Heart left ventricle (tissue), 16 donors: ENCODE measurements around the gene RNGTT. TPM values are rescaled to one million over a fixed set of nuclear protein-coding genes. Genes with fewer than 3 reads are reported as not detected.

Experiments
- ATAC-seq, 4 donors: fragments of 200-7000 bp; cut with Tn5 transposase; one replicate each; pipeline ENCODE4 v1.9.1; 2020 to 2022; ENCODE audit warnings: moderate library complexity in 4 of 4, mild to moderate bottlenecking in 3 of 4, moderate number of reproducible peaks in 1 of 4
- DNase-seq, 5 donors: peaks; one replicate each; pipeline ENCODE4 v3.0.0-alpha.2; 2020
- H3K27ac ChIP-seq, 12 donors: fragments of 200-600 bp; sonication (generic) in 4 of 12; one replicate each; pipeline versions ENCODE4 v1.5.0 to v1.8.0; 2016 to 2022; ENCODE audit warnings: mild to moderate bottlenecking in 2 of 12
- H3K27me3 ChIP-seq, 9 donors: fragments of 200-600 bp; sonication (generic) in 2 of 9; one replicate each; pipeline versions ENCODE4 v1.5.1 to v1.8.0; 2016 to 2022; ENCODE audit warnings: mild to moderate bottlenecking in 3 of 9
- H3K36me3 ChIP-seq, 9 donors: fragments of 200-600 bp; sonication (generic) in 2 of 9; one replicate each; pipeline versions ENCODE4 v1.5.0 to v1.8.0; 2018 to 2022; ENCODE audit warnings: mild to moderate bottlenecking in 2 of 9
- H3K4me1 ChIP-seq, 12 donors: fragments of 200-600 bp; sonication (generic) in 4 of 12; one replicate each; pipeline versions ENCODE4 v1.5.0 to v1.8.0; 2016 to 2022; ENCODE audit warnings: mild to moderate bottlenecking in 3 of 12
- H3K4me3 ChIP-seq, 12 donors: fragments of 200-600 bp; sonication (generic) in 4 of 12; one replicate each; pipeline versions ENCODE4 v1.5.0 to v1.8.0; 2017 to 2022; ENCODE audit warnings: mild to moderate bottlenecking in 9 of 12, moderate library complexity in 4 of 12
- H3K9me3 ChIP-seq, 12 donors: fragments of 200-600 bp; sonication (generic) in 4 of 12; one replicate each; pipeline versions ENCODE4 v1.5.0 to v1.8.0; 2016 to 2022; ENCODE audit warnings: mild to moderate bottlenecking in 1 of 12
- CTCF ChIP-seq, 12 donors: fragments of 200-600 bp; sonication (generic) in 4 of 12; IDR thresholded peaks; one replicate each; pipeline versions ENCODE4 v1.5.0 to v1.8.0; 2018 to 2022; ENCODE audit warnings: antibody characterized with exemption in 12 of 12, mild to moderate bottlenecking in 5 of 12
- POLR2A ChIP-seq, 2 donors: fragments of 450-650 bp; IDR thresholded peaks; one replicate each; pipeline ENCODE4 v1.6.1; 2017; ENCODE audit warnings: antibody characterized with exemption in 2 of 2, mild to moderate bottlenecking in 2 of 2, moderate library complexity in 2 of 2
- WGBS, 4 donors: extraction: QIAGEN DNeasy Blood & Tissue Kit in 2 of 4; methylation state at CpG; one replicate each; pipeline versions ENCODE4 v1.1.5 to v1.1.7; 2013 to 2018; 5-methylcytosine and 5-hydroxymethylcytosine counted together
- intact Hi-C, 10 donors: fragments of 100-400 bp; cut with DNase I; formaldehyde crosslinking; loops; one replicate each; pipeline versions ENCODE4 v1.11.1 to v1.14.2; 2022
- polyA plus RNA-seq, 2 donors: library from polyadenylated mRNA; stranded (reverse); fragments of 200-250 nt; gene quantifications; one replicate each; pipeline ENCODE4 v1.2.3, GENCODE V29; 2013
- total RNA-seq, 9 donors: library from RNA; depleted of rRNA in 2 of 9; stranded (reverse); fragments of >200 nt in 2 of 9; fragmentation: NEBNext Ultra II Directional in 3 of 9; extraction: Animal tissue kit (Norgen Biotek cat#: 25700) in 3 of 9; gene quantifications; one replicate each; pipeline versions ENCODE4 v1.1.0 to v1.2.4, GENCODE V29; 2016 to 2023
- donor health status: ischemic (EF 13 %, LVEDD 7.1; RV severe dilation, severe dysfunction).
- donor health status: healthy with polysubstance abuse.
- donor health status: DM: no; HTN: yes; CAD: no.
- donor health status: DM: no; HTN: no; CAD: no.
- donor health status: ischemic (EF 25% LVEDD 6.9; RV normal size, moderate dysfunction).
- donor health status: ischemic (EF 25% LVEDD 5.7; RV mildly dilated, moderate dysfunction).
- donor health status: healthy.
- donor health status: DM: yes; HTN: yes; CAD: no.
- donor health status: ischemic (EF 35%, LVEDD 5.7; RV mildly dilated, moderate dysfunction).
- donor health status: nonischemic (EF 11% LVEDD 7.7; RV severe dilation, severe dysfunction).
- donor health status: DM: yes; HTN: yes; CAD: no.
- donor health status: PGD.
- donor health status: ischemic (EF 29% LVEDD 5.4; RV normal size, mild dysfunction).
- donor health status: nonischemic (EF 23%, LVEDD 6.1; RV moderate dilation, normal function).

Gene RNGTT
- total and polyA plus RNA-seq, 11 donors, result 2.6 to 11.6 (median 9.1) TPM

DNA sequence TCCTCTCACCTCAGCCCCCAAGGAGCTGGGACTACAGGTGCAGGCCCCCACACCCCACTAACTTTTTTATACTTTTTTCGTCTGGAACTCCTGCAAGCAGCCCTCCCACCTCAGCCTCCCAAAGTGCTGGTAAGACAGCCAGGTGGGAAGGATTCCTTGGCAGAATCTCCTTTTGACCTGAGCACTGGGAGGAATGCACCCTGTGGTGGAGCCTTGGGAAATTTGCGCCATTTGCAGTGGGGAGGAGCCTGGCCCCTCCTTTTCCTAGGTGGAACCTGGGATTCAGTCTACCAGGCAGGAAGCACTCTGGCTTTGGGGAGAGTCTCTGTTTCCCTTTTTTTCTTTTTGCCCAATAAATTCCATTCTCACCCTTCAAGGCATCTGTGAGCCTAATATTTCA, 2.3 kb upstream of the RNGTT start:
- ATAC-seq (no peak), DNase-seq (no peak)
- TF ChIP-seq CTCF (IDR thresholded peaks at IDR 0.05) (no peak), POLR2A (IDR thresholded peaks at IDR 0.05) (no peak)
- Histone ChIP-seq H3K4me3 (no peak overlapping the region), H3K4me1 (peaks cover 0 to 23% (median 16%) of the 10 kb centered on the region in 12 donors), H3K9me3 (peaks cover 0 to 29% (median 10%) of the 10 kb centered on the region in 12 donors), H3K27ac (no peak overlapping the region), H3K27me3 (no peaks in the 10 kb centered on the region), H3K36me3 (no peaks in the 10 kb centered on the region)
- intact Hi-C loops, result no loop called here
- 84 to 93% (median 87%) methylated on average over 2 of the region's 2 CpGs for WGBS, 4 donors

DNA sequence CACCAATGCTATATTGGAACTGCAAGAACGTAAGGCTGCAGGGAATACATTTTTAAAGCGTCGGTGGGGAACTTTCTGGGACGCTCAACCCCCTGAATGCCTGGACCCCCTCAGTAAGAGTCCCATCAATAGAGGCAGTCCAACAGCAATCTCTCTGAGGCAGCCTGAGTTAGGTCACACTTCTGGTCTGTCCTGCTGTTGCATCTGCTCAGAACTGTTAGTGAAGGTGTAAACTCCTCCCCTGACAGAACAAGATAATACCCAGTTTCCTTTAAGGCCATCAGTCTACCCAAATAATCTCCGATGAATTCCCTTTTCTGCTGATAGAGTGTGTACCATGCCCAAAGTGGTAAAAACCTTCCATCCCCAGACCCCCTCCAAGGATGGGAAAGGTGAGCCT, 1.1 kb upstream of the RNGTT start:
- Histone ChIP-seq H3K36me3 (no peaks in the 10 kb centered on the region), H3K27me3 (no peaks in the 10 kb centered on the region), H3K4me3 (peak overlapping the region in 11 of 12 donors; percentile 85 to 99 (median 96)), H3K9me3 (peaks cover 0 to 29% (median 10%) of the 10 kb centered on the region in 12 donors), H3K4me1 (peaks cover 0 to 23% (median 16%) of the 10 kb centered on the region in 12 donors), H3K27ac (peak overlapping the region in 5 of 12 donors; percentile 86 to 92 (median 88))
- TF ChIP-seq POLR2A (IDR thresholded peaks at IDR 0.05), result no peak
- no peak for TF ChIP-seq CTCF (IDR thresholded peaks at IDR 0.05)
- DNase-seq (no peak), ATAC-seq (no peak)
- intact Hi-C loops, result no loop called here
- 41 to 62% (median 44%) methylated on average over 5 of the region's 5 CpGs for WGBS, 4 donors

GRCh38 chr6:88958842-88959241, 4.6 kb downstream of the RNGTT start:
- intact Hi-C loops, result no loop called here
- H3K27ac ChIP-seq, result no peak overlapping the region
- H3K4me1 ChIP-seq, result peaks cover 0 to 14% (median 9%) of the 10 kb centered on the region in 12 donors
- ATAC-seq (no peak), DNase-seq (no peak)
- no peak overlapping the region for H3K4me3 ChIP-seq
- peaks cover 0 to 11% (median 4%) of the 10 kb centered on the region in 12 donors for H3K9me3 ChIP-seq
- H3K36me3 ChIP-seq, result no peaks in the 10 kb centered on the region
- H3K27me3 ChIP-seq, result no peaks in the 10 kb centered on the region
- no peak for TF ChIP-seq CTCF (IDR thresholded peaks at IDR 0.05)
- TF ChIP-seq POLR2A (IDR thresholded peaks at IDR 0.05), result no peak

GRCh38 chr6:88953550-88954386, 9.7 kb downstream of the RNGTT start:
- Histone ChIP-seq H3K36me3 (no peaks in the 10 kb centered on the region), H3K27me3 (no peaks in the 10 kb centered on the region), H3K4me1 (no peaks in the 10 kb centered on the region), H3K4me3 (no peak overlapping the region), H3K9me3 (peaks cover 0 to 37% (median 10%) of the 10 kb centered on the region in 12 donors), H3K27ac (no peak overlapping the region)
- DNase-seq (no peak), ATAC-seq (no peak)
- no peak for TF ChIP-seq POLR2A (IDR thresholded peaks at IDR 0.05)
- no peak for TF ChIP-seq CTCF (IDR thresholded peaks at IDR 0.05)
- intact Hi-C loops, result no loop called here
- 95 to 99% (median 97%) methylated on average over 2 of the region's 2 CpGs for WGBS, 4 donors
